ENCODE results near the gene PRICKLE4.

PRICKLE4 gene

GRCh38 chr6:41813469-41813868 is 32.9 kb downstream of the PRICKLE4 start:
- no peak overlapping the region for H3K9ac ChIP-seq (ENCODE audit: low read length)
- no peak overlapping the region for H3K4me3 ChIP-seq (ENCODE audit: low read depth, low read length)
- H3K4me1 ChIP-seq (ENCODE audit: control insufficient read depth, insufficient read depth, low read length): no peaks in the 10 kb centered on the region
- no peak overlapping the region for H3K27ac ChIP-seq (ENCODE audit: low read depth, low read length)
- H3K9me3 ChIP-seq (ENCODE audit: control insufficient read depth, insufficient read depth, low read depth, low read length): no peaks in the 10 kb centered on the region
- H3K27me3 ChIP-seq (ENCODE audit: control insufficient read depth, insufficient read depth, low read length): no peaks in the 10 kb centered on the region
- H3K36me3 ChIP-seq (ENCODE audit: control insufficient read depth, insufficient read depth, low read length): no peaks in the 10 kb centered on the region

- H3K9ac ChIP-seq (ENCODE audit: low read length): no peak overlapping the region
- H3K4me3 ChIP-seq (ENCODE audit: low read depth, low read length): no peak overlapping the region
- H3K27me3 ChIP-seq (ENCODE audit: control insufficient read depth, insufficient read depth, low read length): no peaks in the 10 kb centered on the region
- no peaks in the 10 kb centered on the region for H3K36me3 ChIP-seq (ENCODE audit: control insufficient read depth, insufficient read depth, low read length)
- H3K4me1 ChIP-seq (ENCODE audit: control insufficient read depth, insufficient read depth, low read length): no peaks in the 10 kb centered on the region
- no peaks in the 10 kb centered on the region for H3K9me3 ChIP-seq (ENCODE audit: control insufficient read depth, insufficient read depth, low read depth, low read length)
- no peak overlapping the region for H3K27ac ChIP-seq (ENCODE audit: low read depth, low read length)
Measured at GRCh38 chr6:41813956-41814355, 33.4 kb downstream of the PRICKLE4 start.

- H3K27me3 ChIP-seq (ENCODE audit: control insufficient read depth, insufficient read depth, low read length): no peaks in the 10 kb centered on the region
- H3K4me1 ChIP-seq (ENCODE audit: control insufficient read depth, insufficient read depth, low read length): no peaks in the 10 kb centered on the region
- no peak overlapping the region for H3K4me3 ChIP-seq (ENCODE audit: low read depth, low read length)
- no peaks in the 10 kb centered on the region for H3K9me3 ChIP-seq (ENCODE audit: control insufficient read depth, insufficient read depth, low read depth, low read length)
- no peaks in the 10 kb centered on the region for H3K36me3 ChIP-seq (ENCODE audit: control insufficient read depth, insufficient read depth, low read length)
- H3K9ac ChIP-seq (ENCODE audit: low read length): no peak overlapping the region
- no peak overlapping the region for H3K27ac ChIP-seq (ENCODE audit: low read depth, low read length)
Measured at GRCh38 chr6:41814629-41815028, 34.0 kb downstream of the PRICKLE4 start.

DNA sequence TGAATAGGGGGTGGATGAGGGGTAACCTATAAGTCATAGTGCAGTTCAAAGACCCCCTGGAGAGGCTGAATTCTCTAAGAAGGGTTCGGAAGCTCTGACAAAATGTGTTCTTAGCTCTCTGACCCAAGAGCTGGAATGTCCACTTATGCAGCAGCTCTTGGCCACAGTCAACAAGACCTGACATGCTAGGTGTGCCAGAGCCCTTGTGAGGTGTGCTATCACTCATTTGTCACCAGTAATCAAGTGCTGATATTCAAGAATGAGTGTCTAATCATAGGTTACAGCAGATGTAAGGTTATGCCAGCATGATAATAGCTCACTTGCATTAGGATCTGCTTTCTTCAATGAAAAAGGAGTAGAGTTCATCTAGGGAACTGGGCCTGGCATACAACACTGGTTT is 35.0 kb downstream of the PRICKLE4 start:
- Histone ChIP-seq H3K9me3 (ENCODE audit: control insufficient read depth, insufficient read depth, low read depth, low read length) (no peaks in the 10 kb centered on the region), H3K4me3 (ENCODE audit: low read depth, low read length) (no peak overlapping the region), H3K27ac (ENCODE audit: low read depth, low read length) (no peak overlapping the region), H3K9ac (ENCODE audit: low read length) (no peak overlapping the region), H3K4me1 (ENCODE audit: control insufficient read depth, insufficient read depth, low read length) (no peaks in the 10 kb centered on the region), H3K27me3 (ENCODE audit: control insufficient read depth, insufficient read depth, low read length) (no peaks in the 10 kb centered on the region), H3K36me3 (ENCODE audit: control insufficient read depth, insufficient read depth, low read length) (no peaks in the 10 kb centered on the region)

GRCh38 chr6:41818271-41819054 is 37.9 kb downstream of the PRICKLE4 start:
- Histone ChIP-seq H3K9ac (ENCODE audit: low read length) (no peak overlapping the region), H3K36me3 (ENCODE audit: control insufficient read depth, insufficient read depth, low read length) (no peaks in the 10 kb centered on the region), H3K9me3 (ENCODE audit: control insufficient read depth, insufficient read depth, low read depth, low read length) (no peaks in the 10 kb centered on the region), H3K27ac (ENCODE audit: low read depth, low read length) (no peak overlapping the region), H3K4me3 (ENCODE audit: low read depth, low read length) (no peak overlapping the region), H3K27me3 (ENCODE audit: control insufficient read depth, insufficient read depth, low read length) (no peaks in the 10 kb centered on the region), H3K4me1 (ENCODE audit: control insufficient read depth, insufficient read depth, low read length) (no peaks in the 10 kb centered on the region)

- H3K36me3 ChIP-seq (ENCODE audit: control insufficient read depth, insufficient read depth, low read length): no peaks in the 10 kb centered on the region
- no peaks in the 10 kb centered on the region for H3K27me3 ChIP-seq (ENCODE audit: control insufficient read depth, insufficient read depth, low read length)
- H3K9me3 ChIP-seq (ENCODE audit: control insufficient read depth, insufficient read depth, low read depth, low read length): no peaks in the 10 kb centered on the region
- H3K27ac ChIP-seq (ENCODE audit: low read depth, low read length): no peak overlapping the region
- H3K4me1 ChIP-seq (ENCODE audit: control insufficient read depth, insufficient read depth, low read length): no peaks in the 10 kb centered on the region
- no peak overlapping the region for H3K4me3 ChIP-seq (ENCODE audit: low read depth, low read length)
- H3K9ac ChIP-seq (ENCODE audit: low read length): no peak overlapping the region
Measured at GRCh38 chr6:41821266-41821665, 40.7 kb downstream of the PRICKLE4 start.

- Histone ChIP-seq H3K9me3 (ENCODE audit: control insufficient read depth, insufficient read depth, low read depth, low read length) (no peaks in the 10 kb centered on the region), H3K36me3 (ENCODE audit: control insufficient read depth, insufficient read depth, low read length) (no peaks in the 10 kb centered on the region), H3K4me1 (ENCODE audit: control insufficient read depth, insufficient read depth, low read length) (no peaks in the 10 kb centered on the region), H3K4me3 (ENCODE audit: low read depth, low read length) (no peak overlapping the region), H3K27ac (ENCODE audit: low read depth, low read length) (no peak overlapping the region), H3K27me3 (ENCODE audit: control insufficient read depth, insufficient read depth, low read length) (no peaks in the 10 kb centered on the region), H3K9ac (ENCODE audit: low read length) (no peak overlapping the region)
Measured at GRCh38 chr6:41822021-41822420, 41.4 kb downstream of the PRICKLE4 start.

- Histone ChIP-seq H3K27ac (ENCODE audit: low read depth, low read length) (no peak overlapping the region), H3K36me3 (ENCODE audit: control insufficient read depth, insufficient read depth, low read length) (no peaks in the 10 kb centered on the region), H3K27me3 (ENCODE audit: control insufficient read depth, insufficient read depth, low read length) (no peaks in the 10 kb centered on the region), H3K9me3 (ENCODE audit: control insufficient read depth, insufficient read depth, low read depth, low read length) (no peaks in the 10 kb centered on the region), H3K4me3 (ENCODE audit: low read depth, low read length) (no peak overlapping the region), H3K9ac (ENCODE audit: low read length) (no peak overlapping the region), H3K4me1 (ENCODE audit: control insufficient read depth, insufficient read depth, low read length) (no peaks in the 10 kb centered on the region)
Measured at GRCh38 chr6:41823178-41823577, 42.6 kb downstream of the PRICKLE4 start.

DNA sequence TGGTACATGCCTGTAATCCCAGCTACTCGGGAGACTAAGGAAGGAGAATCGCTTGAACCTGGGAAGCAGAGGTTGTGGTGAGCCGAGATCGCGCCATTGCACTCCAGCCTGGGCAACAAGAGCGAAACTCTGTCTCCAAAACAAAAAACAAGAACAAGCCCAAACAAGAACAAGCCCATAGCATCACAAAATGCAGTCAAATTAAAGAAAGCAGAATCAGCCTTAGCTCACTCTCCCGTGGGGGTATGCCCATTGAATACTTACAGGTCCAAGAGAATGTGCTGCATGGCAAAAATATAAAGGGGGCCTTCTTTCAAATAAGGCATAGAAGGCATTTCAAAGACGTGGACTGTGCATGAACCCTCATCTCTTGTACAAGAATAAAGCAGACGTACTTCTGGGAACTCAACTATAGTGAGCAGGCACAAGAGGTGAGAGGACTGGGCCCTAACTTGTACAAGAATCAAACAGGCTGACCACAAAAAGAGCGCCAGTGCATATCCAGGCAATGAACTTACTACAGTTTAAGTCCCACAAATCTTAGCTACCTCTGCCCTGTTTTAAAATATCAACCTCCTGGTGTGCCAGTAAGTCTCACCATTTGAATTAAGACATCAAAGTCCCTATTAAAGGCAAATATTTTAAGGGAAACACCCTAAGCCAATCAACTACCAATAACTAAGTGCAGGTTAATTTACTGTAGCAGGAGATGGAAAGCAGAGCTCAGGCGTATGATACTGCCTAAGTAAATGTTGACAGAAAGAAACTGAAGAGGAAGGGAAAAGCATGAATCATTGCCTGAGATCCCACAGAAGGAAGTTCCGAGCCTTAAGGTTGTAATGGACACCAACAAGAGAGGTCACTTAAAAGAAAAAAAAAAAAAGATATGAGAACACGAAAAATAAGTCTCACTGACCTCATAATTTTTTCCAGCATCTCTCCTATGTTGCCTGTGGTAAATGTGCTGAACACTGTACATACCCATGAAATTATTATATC is 44.3 kb downstream of the PRICKLE4 start:
- Histone ChIP-seq H3K4me3 (ENCODE audit: low read depth, low read length) (no peak overlapping the region), H3K4me1 (ENCODE audit: control insufficient read depth, insufficient read depth, low read length) (no peaks in the 10 kb centered on the region), H3K27me3 (ENCODE audit: control insufficient read depth, insufficient read depth, low read length) (no peaks in the 10 kb centered on the region), H3K36me3 (ENCODE audit: control insufficient read depth, insufficient read depth, low read length) (no peaks in the 10 kb centered on the region), H3K27ac (ENCODE audit: low read depth, low read length) (no peak overlapping the region), H3K9ac (ENCODE audit: low read length) (no peak overlapping the region), H3K9me3 (ENCODE audit: control insufficient read depth, insufficient read depth, low read depth, low read length) (no peaks in the 10 kb centered on the region)

- H3K36me3 ChIP-seq (ENCODE audit: control insufficient read depth, insufficient read depth, low read length): no peaks in the 10 kb centered on the region
- no peaks in the 10 kb centered on the region for H3K9me3 ChIP-seq (ENCODE audit: control insufficient read depth, insufficient read depth, low read depth, low read length)
- H3K27ac ChIP-seq (ENCODE audit: low read depth, low read length): no peak overlapping the region
- H3K4me3 ChIP-seq (ENCODE audit: low read depth, low read length): no peak overlapping the region
- H3K4me1 ChIP-seq (ENCODE audit: control insufficient read depth, insufficient read depth, low read length): no peaks in the 10 kb centered on the region
- H3K27me3 ChIP-seq (ENCODE audit: control insufficient read depth, insufficient read depth, low read length): no peaks in the 10 kb centered on the region
- no peak overlapping the region for H3K9ac ChIP-seq (ENCODE audit: low read length)
Measured at GRCh38 chr6:41826343-41827022, 45.9 kb downstream of the PRICKLE4 start.
